ENCODE data around the gene CD24.
"Not testable (repeated sequence)": the region's sequence is repeated elsewhere in the genome, so short reads cannot be mapped to it uniquely, and the experiment has no call there.

GRCh38 chr6:106989737-106990136 is 15.2 kb upstream of the CD24 start:
- TF ChIP-seq CTCF (conservative IDR thresholded peaks at IDR 0.05; ENCODE audit: low read length); EZH2phosphoT487 (IDR thresholded peaks at IDR 0.05; ENCODE audit: borderline replicate concordance, low read depth, low read length): not testable (repeated sequence)

Measured in OCI-LY7 (cell line).